IMR-90 (cell line): ENCODE measurements around the gene FAF1.

Source experiments
- MXI1 ChIP-seq: IDR thresholded peaks from 2 replicates; pipeline ENCODE4 v1.6.1; 2012; ENCODE audit warnings: low read depth, mild to moderate bottlenecking, low read length, moderate library complexity, borderline replicate concordance
- NFE2L2 ChIP-seq: fragments of 150-350 bp; IDR thresholded peaks from 2 replicates; pipeline ENCODE4 v1.6.1; 2016; ENCODE audit warnings: low read depth, mild to moderate bottlenecking, low read length
- POLR2A ChIP-seq: IDR thresholded peaks from 2 replicates; pipeline ENCODE4 v1.6.1; 2012; ENCODE audit warnings: mild to moderate bottlenecking, low read depth, low read length
- TF ChIP-seq, protein P1 (sequence below): conservative IDR thresholded peaks from 2 replicates; pipeline ENCODE4 v1.5.1; 2012; ENCODE audit warnings: mild to moderate bottlenecking, low read depth, low read length, improper control_type of control experiment
- TF ChIP-seq, protein P2 (sequence below): fragments of 150-350 bp; IDR thresholded peaks from 2 replicates; pipeline ENCODE4 v1.6.1; 2017; ENCODE audit warnings: mild to moderate bottlenecking, antibody characterized with exemption, low read length, low read depth
- TF ChIP-seq, protein P3 (sequence below): fragments of 150-350 bp; IDR thresholded peaks from 2 replicates; pipeline ENCODE4 v1.6.1; 2016; ENCODE audit warnings: low read depth, mild to moderate bottlenecking, low read length, moderate library complexity, borderline replicate concordance

DNA sequence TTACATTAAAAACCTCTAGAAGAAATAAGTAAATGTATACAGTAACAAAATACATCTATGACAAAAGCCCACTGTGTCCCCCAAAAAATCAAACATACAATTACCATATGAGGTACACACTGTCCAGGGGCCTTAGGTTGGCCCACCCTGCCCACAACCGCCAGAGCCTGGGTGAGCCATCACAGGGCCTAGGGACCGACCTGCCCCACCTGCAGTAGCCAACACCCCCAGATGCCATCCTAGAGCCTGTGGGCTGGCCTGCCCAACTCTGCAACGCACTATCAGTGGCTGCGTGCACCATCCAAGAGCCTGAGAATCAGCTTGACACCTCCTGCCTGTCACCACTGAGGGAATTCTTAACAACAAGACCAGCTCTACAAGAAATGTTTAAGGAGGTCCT is 39.0 kb downstream of the FAF1 start:
- TF ChIP-seq, protein P1, sequence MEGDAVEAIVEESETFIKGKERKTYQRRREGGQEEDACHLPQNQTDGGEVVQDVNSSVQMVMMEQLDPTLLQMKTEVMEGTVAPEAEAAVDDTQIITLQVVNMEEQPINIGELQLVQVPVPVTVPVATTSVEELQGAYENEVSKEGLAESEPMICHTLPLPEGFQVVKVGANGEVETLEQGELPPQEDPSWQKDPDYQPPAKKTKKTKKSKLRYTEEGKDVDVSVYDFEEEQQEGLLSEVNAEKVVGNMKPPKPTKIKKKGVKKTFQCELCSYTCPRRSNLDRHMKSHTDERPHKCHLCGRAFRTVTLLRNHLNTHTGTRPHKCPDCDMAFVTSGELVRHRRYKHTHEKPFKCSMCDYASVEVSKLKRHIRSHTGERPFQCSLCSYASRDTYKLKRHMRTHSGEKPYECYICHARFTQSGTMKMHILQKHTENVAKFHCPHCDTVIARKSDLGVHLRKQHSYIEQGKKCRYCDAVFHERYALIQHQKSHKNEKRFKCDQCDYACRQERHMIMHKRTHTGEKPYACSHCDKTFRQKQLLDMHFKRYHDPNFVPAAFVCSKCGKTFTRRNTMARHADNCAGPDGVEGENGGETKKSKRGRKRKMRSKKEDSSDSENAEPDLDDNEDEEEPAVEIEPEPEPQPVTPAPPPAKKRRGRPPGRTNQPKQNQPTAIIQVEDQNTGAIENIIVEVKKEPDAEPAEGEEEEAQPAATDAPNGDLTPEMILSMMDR: no peak
- TF ChIP-seq, protein P2, sequence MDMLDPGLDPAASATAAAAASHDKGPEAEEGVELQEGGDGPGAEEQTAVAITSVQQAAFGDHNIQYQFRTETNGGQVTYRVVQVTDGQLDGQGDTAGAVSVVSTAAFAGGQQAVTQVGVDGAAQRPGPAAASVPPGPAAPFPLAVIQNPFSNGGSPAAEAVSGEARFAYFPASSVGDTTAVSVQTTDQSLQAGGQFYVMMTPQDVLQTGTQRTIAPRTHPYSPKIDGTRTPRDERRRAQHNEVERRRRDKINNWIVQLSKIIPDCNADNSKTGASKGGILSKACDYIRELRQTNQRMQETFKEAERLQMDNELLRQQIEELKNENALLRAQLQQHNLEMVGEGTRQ: no peak
- TF ChIP-seq POLR2A: no peak
- no peak for TF ChIP-seq NFE2L2
- TF ChIP-seq, protein P3, sequence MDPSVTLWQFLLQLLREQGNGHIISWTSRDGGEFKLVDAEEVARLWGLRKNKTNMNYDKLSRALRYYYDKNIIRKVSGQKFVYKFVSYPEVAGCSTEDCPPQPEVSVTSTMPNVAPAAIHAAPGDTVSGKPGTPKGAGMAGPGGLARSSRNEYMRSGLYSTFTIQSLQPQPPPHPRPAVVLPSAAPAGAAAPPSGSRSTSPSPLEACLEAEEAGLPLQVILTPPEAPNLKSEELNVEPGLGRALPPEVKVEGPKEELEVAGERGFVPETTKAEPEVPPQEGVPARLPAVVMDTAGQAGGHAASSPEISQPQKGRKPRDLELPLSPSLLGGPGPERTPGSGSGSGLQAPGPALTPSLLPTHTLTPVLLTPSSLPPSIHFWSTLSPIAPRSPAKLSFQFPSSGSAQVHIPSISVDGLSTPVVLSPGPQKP: no peak
- TF ChIP-seq MXI1: no peak
